A549 (cell line): ENCODE measurements around the gene FOS. TPM values are rescaled to one million over a fixed set of nuclear protein-coding genes. Genes with fewer than 3 reads are reported as not detected.

Experiments used
- ATAC-seq, 2 experiments: fragments of 200-7000 bp in 1 of 2; fragments of >200 bp in 1 of 2; cut with Nextera tagmentation in 1 of 2; cut with Tn5 transposase in 1 of 2; 3 replicates each; pipeline versions ENCODE4 v1.8.0 to v1.9.1; 2018 to 2020; ENCODE audit warnings: mild to moderate bottlenecking in 1 of 2, moderate library complexity in 1 of 2
- CTCF ChIA-PET: fragments of 300-600 bp; sonication (Branson Sonifier 250); formaldehyde crosslinking; extraction: SDS; loops from one replicate; lab custom pipeline; 2021; ENCODE audit warnings: antibody characterized with exemption, inconsistent platforms; lab: Yijun Ruan, JAX
- POLR2A ChIA-PET: fragments of 350-600 bp; formaldehyde crosslinking; extraction: SDS; loops from one replicate; lab custom pipeline; 2021; ENCODE audit warnings: antibody characterized with exemption, inconsistent platforms; lab: Yijun Ruan, JAX
- DNase-seq, 2 experiments: peaks; one replicate each; pipeline versions ENCODE4 v3.0.0 to v3.0.0-alpha.2; 2011 to 2016; ENCODE audit warnings: low read depth in 1 of 2, low spot score in 1 of 2
- FAIRE-seq: peaks from 2 replicates; lab custom pipeline; 2011; peaks lifted over from hg19 to GRCh38; lab: Jason Lieb, UNC
- H3K27ac ChIP-seq, 2 experiments: fragments of >200 bp; sonication (Bioruptor Twin); formaldehyde crosslinking; 3 replicates each; pipeline ENCODE4 v1.5.1; 2016 to 2017
- H3K4me1 ChIP-seq: fragments of >200 bp; sonication (Bioruptor Twin); formaldehyde crosslinking; 3 replicates; pipeline ENCODE4 v1.6.1; 2016
- H3K4me2 ChIP-seq: fragments of >200 bp; sonication (Bioruptor Twin); formaldehyde crosslinking; 3 replicates; pipeline ENCODE4 v1.6.1; 2016
- H3K4me3 ChIP-seq: fragments of >200 bp; sonication (Bioruptor Twin); formaldehyde crosslinking; 3 replicates; pipeline ENCODE4 v1.5.1; 2016
- H3K9me3 ChIP-seq: fragments of >200 bp; sonication (Bioruptor Twin); formaldehyde crosslinking; 3 replicates; pipeline ENCODE4 v1.6.1; 2016
- BCL3 ChIP-seq: fragments of >200 bp; sonication (Bioruptor Twin); formaldehyde crosslinking; IDR thresholded peaks from 3 replicates; pipeline ENCODE4 v1.6.1; 2016
- BHLHE40 ChIP-seq: IDR thresholded peaks from 2 replicates; pipeline ENCODE4 v1.6.1; 2012; ENCODE audit warnings: low read depth, low read length, inconsistent platforms
- CHD2 ChIP-seq: fragments of 150-350 bp; IDR thresholded peaks from 2 replicates; pipeline ENCODE4 v1.6.1; 2014; ENCODE audit warnings: low read length; ENCODE audit not compliant: partially characterized antibody
- E2F6 ChIP-seq: IDR thresholded peaks from 2 replicates; pipeline ENCODE4 v1.6.1; 2012; ENCODE audit warnings: low read depth, borderline replicate concordance
- EHF ChIP-seq: fragments of 250-450 bp; sonication (Bioruptor Pico); IDR thresholded peaks from 2 replicates; pipeline ENCODE4 v1.5.0; 2020; ENCODE audit warnings: mild to moderate bottlenecking
- EHMT2 ChIP-seq: fragments of 200-600 bp; sonication (generic); IDR thresholded peaks from 2 replicates; pipeline ENCODE4 v1.6.1; 2016; ENCODE audit warnings: antibody characterized with exemption, low read depth, mild to moderate bottlenecking, moderate library complexity
- ESRRA ChIP-seq: fragments of 150-350 bp; IDR thresholded peaks from 2 replicates; pipeline ENCODE4 v1.6.1; 2014; ENCODE audit warnings: mild to moderate bottlenecking, low read length, borderline replicate concordance
- FOSB ChIP-seq: fragments of 250-450 bp; sonication (Bioruptor Pico); IDR thresholded peaks from 2 replicates; pipeline ENCODE4 v1.5.0; 2020; ENCODE audit warnings: mild to moderate bottlenecking, moderate library complexity
- HOXA7 ChIP-seq: fragments of 250-450 bp; sonication (Bioruptor Pico); IDR thresholded peaks from 2 replicates; pipeline ENCODE4 v1.5.0; 2020; ENCODE audit warnings: mild to moderate bottlenecking, moderate library complexity
- HOXB5 ChIP-seq: fragments of 250-450 bp; sonication (Bioruptor Pico); IDR thresholded peaks from 2 replicates; pipeline ENCODE4 v1.5.0; 2020; ENCODE audit warnings: mild to moderate bottlenecking, moderate library complexity
- JUNB ChIP-seq: fragments of >200 bp; sonication (Bioruptor Twin); formaldehyde crosslinking; IDR thresholded peaks from 2 replicates; pipeline ENCODE4 v1.6.1; 2016
- PHF8 ChIP-seq: fragments of 200-600 bp; sonication (generic); IDR thresholded peaks from 2 replicates; pipeline ENCODE4 v1.6.1; 2016; ENCODE audit warnings: low read depth, mild to moderate bottlenecking, antibody characterized with exemption, moderate library complexity, borderline replicate concordance
- POLR2A ChIP-seq: IDR thresholded peaks from 2 replicates; pipeline ENCODE4 v1.6.1; 2012; ENCODE audit warnings: mild to moderate bottlenecking, low read length
- RAD21 ChIP-seq, 2 experiments: fragments of >200 bp in 1 of 2; sonication (Bioruptor Twin) in 1 of 2; formaldehyde crosslinking in 1 of 2; IDR thresholded peaks in 1 of 2; conservative IDR thresholded peaks in 1 of 2; 2 replicates in 1 of 2; 3 replicates in 1 of 2; pipeline ENCODE4 v1.6.1; 2012 to 2018; ENCODE audit warnings: inconsistent platforms in 1 of 2
- REST ChIP-seq: fragments of 200-600 bp; sonication (generic); IDR thresholded peaks from 2 replicates; pipeline ENCODE4 v1.6.1; 2016; ENCODE audit warnings: antibody characterized with exemption, mild to moderate bottlenecking, moderate library complexity
- RFX5 ChIP-seq: fragments of 450-650 bp; IDR thresholded peaks from 2 replicates; pipeline ENCODE4 v1.7.1; 2014; ENCODE audit warnings: antibody characterized with exemption, mild to moderate bottlenecking, moderate library complexity
- RNF2 ChIP-seq: fragments of 200-600 bp; sonication (generic); IDR thresholded peaks from 2 replicates; pipeline ENCODE4 v1.6.1; 2016; ENCODE audit warnings: low read depth, mild to moderate bottlenecking, antibody characterized with exemption, moderate library complexity, borderline replicate concordance
- TFCP2L1 ChIP-seq: fragments of 250-450 bp; sonication (Bioruptor Pico); IDR thresholded peaks from 2 replicates; pipeline ENCODE4 v1.5.0; 2021; ENCODE audit warnings: mild to moderate bottlenecking
- TP53 ChIP-seq: fragments of 250-450 bp; sonication (Bioruptor Pico); IDR thresholded peaks from 2 replicates; pipeline ENCODE4 v1.5.0; 2021; ENCODE audit warnings: mild to moderate bottlenecking, moderate library complexity
- ZC3H11A ChIP-seq: fragments of 450-650 bp; IDR thresholded peaks from 2 replicates; pipeline ENCODE4 v1.6.1; 2014; ENCODE audit warnings: antibody characterized with exemption, mild to moderate bottlenecking
- ZSCAN20 ChIP-seq: fragments of 250-450 bp; sonication (Bioruptor Pico); IDR thresholded peaks from 2 replicates; pipeline ENCODE4 v1.8.0; 2022; ENCODE audit warnings: mild to moderate bottlenecking, moderate library complexity
- WGBS: methylation state at CpG from one replicate; pipeline ENCODE4 v1.1.6; 2017; ENCODE audit errors: missing lambda C conversion rate; 5-methylcytosine and 5-hydroxymethylcytosine counted together
- polyA plus RNA-seq, 4 experiments: library from polyadenylated mRNA; depleted of rRNA in 3 of 4; stranded (reverse); fragments of >200 nt; fragmentation: RNase III in 1 of 4; extraction: RNeasy Plus Mini Kit Qiagen cat#74134 plus additional on column Dnase treatment in 1 of 4; gene quantifications; 2 replicates in 3 of 4; 3 replicates in 1 of 4; pipeline ENCODE4 v1.2.3, GENCODE V29; 2011 to 2017

FOS gene
- polyA plus RNA-seq, 2 of the 4 experiments (the other 2 are of a cell fraction), result 4.2 to 256 TPM

GRCh38 chr14:75236467-75236866, 42.2 kb upstream of the FOS start (continued):
- no peak for TF ChIP-seq REST
- no peak for TF ChIP-seq RAD21 (conservative IDR thresholded peaks at IDR 0.05 in 1 of 2, IDR thresholded peaks at IDR 0.05 in 1 of 2)
- no peak for TF ChIP-seq PHF8

- ChIA-PET CTCF (no interaction called here), POLR2A (no interaction called here)
- no peak for FAIRE-seq
- H3K27ac ChIP-seq, result no peak overlapping the region
- WGBS, result 76% methylated on average over 9 of the region's 9 CpGs
- H3K4me1 ChIP-seq, result peaks cover 13% of the 10 kb centered on the region
- H3K4me3 ChIP-seq, result no peak overlapping the region
- TF ChIP-seq POLR2A (no peak), CHD2 (no peak), ZSCAN20 (CRISPR knock-in tag) (no peak), EHF (CRISPR knock-in tag) (no peak), JUNB (no peak), BHLHE40 (no peak), BCL3 (no peak), ZC3H11A (no peak), RFX5 (no peak), E2F6 (no peak), EHMT2 (no peak), RNF2 (no peak), TP53 (CRISPR knock-in tag) (no peak), RAD21 (conservative IDR thresholded peaks at IDR 0.05 in 1 of 2, IDR thresholded peaks at IDR 0.05 in 1 of 2) (no peak), ESRRA (no peak), HOXB5 (CRISPR knock-in tag) (no peak), HOXA7 (CRISPR knock-in tag) (no peak), TFCP2L1 (CRISPR knock-in tag) (no peak), FOSB (CRISPR knock-in tag) (no peak)
- no peak overlapping the region for H3K4me2 ChIP-seq
- no peaks in the 10 kb centered on the region for H3K9me3 ChIP-seq
- DNase-seq, result no peak
- ATAC-seq, result no peak
These were observed 41.7 kb upstream of the FOS start for GRCh38 chr14:75236901-75237419.
